Hematopoietic multipotent progenitor cell treated with erythropoietin and hydrocortisone succinate and interleukin-3 and kit ligand, for 8 days (in vitro differentiated cells): ENCODE results near the gene SLC30A1.
"Not testable (repeated sequence)": the region's sequence is repeated elsewhere in the genome, so short reads cannot be mapped to it uniquely, and the experiment has no call there.

Experiments
- DNase-seq: peaks from one replicate; pipeline ENCODE4 v3.0.0-alpha.2; 2015

The SLC30A1 gene, protein sequence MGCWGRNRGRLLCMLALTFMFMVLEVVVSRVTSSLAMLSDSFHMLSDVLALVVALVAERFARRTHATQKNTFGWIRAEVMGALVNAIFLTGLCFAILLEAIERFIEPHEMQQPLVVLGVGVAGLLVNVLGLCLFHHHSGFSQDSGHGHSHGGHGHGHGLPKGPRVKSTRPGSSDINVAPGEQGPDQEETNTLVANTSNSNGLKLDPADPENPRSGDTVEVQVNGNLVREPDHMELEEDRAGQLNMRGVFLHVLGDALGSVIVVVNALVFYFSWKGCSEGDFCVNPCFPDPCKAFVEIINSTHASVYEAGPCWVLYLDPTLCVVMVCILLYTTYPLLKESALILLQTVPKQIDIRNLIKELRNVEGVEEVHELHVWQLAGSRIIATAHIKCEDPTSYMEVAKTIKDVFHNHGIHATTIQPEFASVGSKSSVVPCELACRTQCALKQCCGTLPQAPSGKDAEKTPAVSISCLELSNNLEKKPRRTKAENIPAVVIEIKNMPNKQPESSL

GRCh38 chr1:211578640-211579439 is at the start of gene SLC30A1:
TSS of gene SLC30A1 (minus strand) at chr1:211579161. CDS start at chr1:211578612, 549 bp downstream.
- peak; percentile 95 for DNase-seq

- no peak for DNase-seq
Measured at GRCh38 chr1:211628417-211628816, 49.5 kb upstream of the SLC30A1 start.

GRCh38 chr1:211627259-211627658 is 48.3 kb upstream of the SLC30A1 start:
- no peak for DNase-seq

GRCh38 chr1:211625866-211626265 is 46.9 kb upstream of the SLC30A1 start:
- not testable (repeated sequence) for DNase-seq

DNA sequence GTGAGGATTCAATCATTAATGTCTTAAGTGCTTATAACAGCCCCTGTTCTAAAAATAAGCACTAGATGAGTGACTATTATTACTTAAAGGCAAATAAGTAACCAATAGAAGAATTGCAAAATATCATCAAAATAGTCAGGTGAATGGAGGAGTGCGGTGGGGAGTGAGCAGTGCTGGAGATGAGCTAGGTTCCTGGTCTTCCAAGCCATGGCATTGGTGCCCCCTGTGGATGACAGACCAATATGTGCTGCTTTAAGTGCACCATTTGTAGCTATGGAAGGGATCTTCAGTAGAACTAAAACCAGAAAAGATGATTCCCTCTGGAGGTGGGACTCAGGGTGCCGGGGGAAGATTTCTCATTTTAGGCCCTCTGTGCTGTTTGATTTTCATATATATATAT is 46.1 kb upstream of the SLC30A1 start:
- peak; percentile 71 for DNase-seq

GRCh38 chr1:211623515-211623914 is 44.6 kb upstream of the SLC30A1 start:
- DNase-seq, result peak; percentile 23

GRCh38 chr1:211621447-211622198 is 42.7 kb upstream of the SLC30A1 start:
- no peak for DNase-seq

DNA sequence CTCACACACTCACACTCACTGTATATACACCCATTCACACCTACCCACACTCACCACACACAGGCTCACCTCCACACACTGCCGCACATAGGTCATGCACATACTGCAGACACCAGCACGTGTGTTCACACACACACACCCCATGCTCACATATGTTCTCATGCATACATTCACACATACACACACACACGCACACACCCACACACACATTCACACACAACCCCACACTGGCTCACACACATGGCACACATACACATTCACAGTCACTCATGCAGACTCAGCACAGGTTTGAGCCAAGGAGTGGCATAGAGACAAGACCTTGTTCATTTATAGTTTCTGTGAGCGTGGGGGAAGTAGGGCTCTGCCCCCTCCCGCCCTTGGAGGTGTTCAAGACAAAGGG is 41.1 kb upstream of the SLC30A1 start:
- no peak for DNase-seq

DNA sequence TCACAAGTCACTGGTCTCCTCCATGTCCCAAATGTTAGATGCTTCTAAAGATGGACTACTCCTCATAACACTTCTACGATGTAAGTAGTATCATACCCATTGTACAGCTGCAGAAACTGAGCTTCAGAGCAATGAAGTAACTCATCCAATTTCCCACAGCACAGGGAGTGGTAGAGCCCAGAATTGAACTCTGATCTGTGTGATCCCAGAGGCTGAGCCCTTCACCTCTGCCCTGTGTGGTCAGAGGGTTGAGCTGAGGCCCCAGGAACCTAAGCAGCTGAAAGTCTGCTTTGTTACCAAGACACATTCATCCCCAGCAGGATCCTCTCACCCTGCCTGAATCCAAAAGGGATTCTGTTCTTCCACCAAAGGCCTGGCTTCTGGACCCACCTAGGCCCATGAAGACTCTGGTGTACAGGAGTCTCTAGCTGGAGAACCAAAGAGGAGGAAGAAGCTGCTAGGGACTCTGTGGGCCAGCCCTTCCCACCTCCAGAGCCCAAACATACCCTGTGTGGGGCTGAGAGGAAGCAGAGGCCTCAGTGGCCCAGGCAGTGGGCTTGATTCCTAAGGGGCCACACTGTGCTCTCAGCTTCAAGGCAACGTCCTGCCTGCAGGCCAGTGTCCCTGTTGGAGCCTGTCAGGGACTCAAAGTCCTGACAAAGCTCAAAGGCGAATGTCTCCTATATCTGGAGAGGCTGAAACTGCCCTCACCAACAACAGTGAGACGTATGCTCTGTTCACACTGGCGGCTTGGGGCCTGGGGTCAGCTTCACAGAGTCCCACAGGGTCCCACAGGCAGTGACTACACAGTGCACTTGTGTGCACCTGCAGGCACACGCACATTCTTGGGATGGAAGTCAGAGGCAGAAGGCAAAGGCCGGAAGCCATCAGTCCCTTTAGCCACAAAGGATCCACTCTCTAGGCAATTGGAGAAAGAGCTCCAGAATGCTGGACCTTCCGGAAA is 40.4 kb upstream of the SLC30A1 start:
- DNase-seq, result no peak

DNA sequence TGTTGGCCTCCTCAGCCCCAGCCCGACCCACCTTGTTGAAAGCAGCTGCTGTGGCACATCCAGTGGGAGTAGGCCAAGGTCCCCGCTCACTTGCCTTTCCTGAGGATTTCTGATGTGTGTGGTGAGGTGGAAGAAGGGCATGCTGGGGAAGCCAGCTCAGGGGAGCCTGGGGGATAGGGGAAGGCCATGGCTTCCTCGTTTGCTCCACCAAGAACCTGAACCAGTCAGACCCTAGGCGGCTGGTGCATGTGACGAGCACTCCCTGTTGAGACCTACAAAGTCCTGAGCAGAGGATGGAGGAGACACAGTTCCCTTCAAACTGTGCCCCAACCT is 38.0 kb upstream of the SLC30A1 start:
- no peak for DNase-seq

- DNase-seq, result no peak
Measured at GRCh38 chr1:211616231-211616964, 37.4 kb upstream of the SLC30A1 start.

GRCh38 chr1:211614615-211615014 is 35.7 kb upstream of the SLC30A1 start:
- DNase-seq, result peak; percentile 82

- DNase-seq, result peak; percentile 98
Measured at GRCh38 chr1:211613951-211614350, 35.0 kb upstream of the SLC30A1 start.

GRCh38 chr1:211613108-211613947 is 34.4 kb upstream of the SLC30A1 start:
- peak; percentile 96 for DNase-seq

GRCh38 chr1:211612786-211613107 is 33.8 kb upstream of the SLC30A1 start:
- no peak for DNase-seq

GRCh38 chr1:211611818-211612217 is 32.9 kb upstream of the SLC30A1 start:
- DNase-seq, result no peak

GRCh38 chr1:211610779-211611556 is 32.0 kb upstream of the SLC30A1 start:
- no peak for DNase-seq

DNA sequence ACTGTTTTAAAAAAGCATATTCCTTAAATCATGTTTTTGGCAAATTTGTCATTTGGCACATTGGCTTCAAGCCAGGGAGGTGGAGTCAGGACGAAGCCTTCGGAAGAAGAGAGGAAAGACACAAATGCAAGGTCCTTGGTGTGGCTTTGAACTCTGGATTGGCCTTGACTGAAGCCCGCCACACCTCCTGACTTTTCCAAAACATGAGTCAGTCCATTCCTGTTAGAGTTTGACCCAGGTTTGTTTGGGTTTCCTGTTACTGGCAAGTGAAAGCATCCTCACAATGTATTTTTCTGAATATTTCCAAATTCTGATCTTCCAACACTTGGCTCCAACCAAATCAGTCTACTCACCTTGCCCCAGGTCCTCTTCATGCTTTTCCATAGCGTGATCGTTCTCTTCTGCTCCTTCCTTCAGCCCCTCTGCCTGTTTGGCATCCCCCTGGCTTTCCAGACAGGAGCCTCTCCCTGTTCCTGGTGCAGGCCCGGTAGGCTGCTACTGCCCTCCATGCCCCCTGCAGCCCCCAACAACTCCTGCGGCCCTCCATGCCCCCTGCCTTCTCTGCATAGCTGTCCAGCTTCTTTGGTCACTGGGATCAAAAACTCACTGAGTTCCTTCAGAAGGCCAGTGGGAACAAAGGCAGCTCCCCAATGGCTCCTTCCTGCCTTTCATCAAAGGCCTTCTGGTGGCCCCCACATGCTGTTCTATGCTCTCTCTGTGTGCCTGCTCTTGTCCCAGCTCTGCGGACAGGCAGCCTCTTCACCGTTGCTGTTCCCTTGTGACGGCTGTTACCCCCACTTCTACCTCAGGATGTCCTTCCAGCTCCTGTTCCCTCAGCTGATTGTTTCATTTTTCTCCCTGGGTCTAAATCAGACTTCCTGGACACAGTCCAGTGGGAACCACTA is 30.4 kb upstream of the SLC30A1 start:
- DNase-seq, result no peak
